Measurements from ENCODE around the gene TFIP11. TPM values are rescaled to one million over a fixed set of nuclear protein-coding genes. Genes with fewer than 3 reads are reported as not detected.

Gene TFIP11
- total and polyA plus RNA-seq, 2 of the 13 experiments (the other 11 are each of a cell fraction or from before 2014, with no cell fraction given) = 15.4 to 22.8 TPM

DNA sequence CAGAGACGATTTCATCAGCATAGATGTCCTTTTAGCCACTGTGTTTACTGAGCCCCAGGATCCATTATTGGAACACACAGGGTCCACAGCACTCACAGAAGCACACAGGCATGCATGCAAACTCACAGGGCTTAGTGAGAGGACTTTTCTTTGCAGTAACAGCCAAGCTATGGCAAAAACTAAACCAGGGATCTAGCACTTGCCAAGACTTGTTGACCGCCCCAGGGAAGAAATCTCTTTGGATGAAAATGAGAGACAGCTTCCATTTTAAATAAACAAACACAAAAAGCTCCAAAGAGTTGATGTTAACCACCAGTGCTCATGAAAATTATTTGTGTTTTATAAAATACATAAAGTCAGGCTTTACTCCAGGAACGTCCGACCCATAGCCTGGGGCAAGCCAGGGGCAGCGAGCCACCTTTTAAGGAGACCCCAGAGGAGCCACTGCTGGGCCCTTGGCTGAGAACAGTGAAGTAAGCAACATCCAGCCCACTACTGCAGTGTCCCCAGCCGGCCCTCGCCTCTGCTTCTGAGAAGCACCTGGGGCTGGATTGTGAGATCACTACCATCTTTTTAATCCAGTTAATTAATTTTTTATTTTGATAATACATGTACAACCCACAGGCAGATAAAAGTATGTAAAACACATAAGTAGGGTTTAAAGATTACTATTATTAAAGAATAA lies 22.0 kb upstream of the TFIP11 start (continued):
- no peak for TF ChIP-seq ZNF430 (CRISPR knock-in tag; IDR thresholded peaks at IDR 0.05)
- TF ChIP-seq KLF11 (CRISPR knock-in tag; IDR thresholded peaks at IDR 0.05) = no peak
- TF ChIP-seq HNRNPK (IDR thresholded peaks at IDR 0.05; ENCODE audit: low read depth, low read length, poor library complexity, severe bottlenecking) = no peak

DNA sequence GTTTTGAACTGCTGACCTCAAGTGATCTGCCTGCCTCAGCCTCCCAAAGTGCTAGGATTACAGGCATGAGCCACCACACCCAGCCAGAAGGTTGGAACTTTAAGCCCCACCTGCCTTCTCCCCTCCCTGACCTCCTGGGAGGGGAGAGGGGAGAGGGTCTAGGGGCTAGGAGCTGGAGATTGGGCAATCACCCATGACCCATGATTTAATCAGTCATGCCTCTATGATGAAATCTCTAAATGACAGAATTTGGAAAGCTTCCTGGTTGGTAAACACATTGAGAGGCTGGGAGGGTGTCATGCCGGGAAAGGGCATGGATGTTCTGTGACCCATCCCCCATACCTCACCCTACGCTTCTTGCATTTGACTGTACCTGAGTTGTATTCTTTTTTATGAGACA lies 17.1 kb upstream of the TFIP11 start:
- Histone ChIP-seq H3K79me2 (ENCODE audit: insufficient read depth, low read length) (no peaks in the 10 kb centered on the region), H3K27me3 (ENCODE audit: control insufficient read depth in 1 of 2, insufficient read depth in 2 of 2, low read length in 2 of 2) (no peaks in the 10 kb centered on the region), H3K9me3 (ENCODE audit: low read length) (no peaks in the 10 kb centered on the region), H3K4me3 (replicated peaks in 1 of 3; ENCODE audit: insufficient read depth in 1 of 3, low read depth in 2 of 3, low read length in 3 of 3) (no peak overlapping the region), H3K27ac (ENCODE audit: extremely low read length, insufficient read depth, low read length) (no peak overlapping the region), H3K36me3 (replicated peaks in 1 of 2; ENCODE audit: control insufficient read depth in 1 of 2, insufficient read depth in 2 of 2, low read length in 2 of 2) (peaks cover 1 to 13% of the 10 kb centered on the region in 2 experiments; a peak in 3 of 5 replicates), H3K4me2 (ENCODE audit: low read depth, low read length) (no peak overlapping the region), H3K4me1 (ENCODE audit: insufficient read depth, low read length) (no peaks in the 10 kb centered on the region), H3K9ac (ENCODE audit: insufficient read depth, low read depth, low read length) (no peak overlapping the region), H4K20me1 (ENCODE audit: insufficient read depth, low read length) (no peaks in the 10 kb centered on the region), H2AFZ (ENCODE audit: low read length) (no peak overlapping the region)
- DNase-seq (ENCODE audit: low spot score) (peak; percentile 39), FAIRE-seq (no peak), ATAC-seq (no peak)
- WGBS (ENCODE audit: low lambda C conversion rate) = 63% methylated on average over 2 of the region's 2 CpGs
- in situ Hi-C loops (cut with HindIII; ENCODE audit: extremely low pct_ligation_motif_present, low pct_unique_long_range_greater_than_20kb) (no loop called here), intact Hi-C loops (cut with micrococcal nuclease; ENCODE audit: unreplicated experiment) (no loop called here)
- POLR2A ChIA-PET = interaction anchor here (1.0 kb wide), 1 partner anchor 46 kb away, joined by 3 read pairs; the partner anchor contains the start of genes HPS4 and SRRD
- CTCF ChIA-PET (ENCODE audit: low intra/inter-chr PET ratio, low total read pairs) = no interaction called here
- BruUV-seq (replicated peaks) = no TSS peak
- TF ChIP-seq ATM (IDR thresholded peaks at IDR 0.05; ENCODE audit: borderline replicate concordance) (no peak), ZNF496 (CRISPR knock-in tag; IDR thresholded peaks at IDR 0.05; ENCODE audit: insufficient replicate concordance) (no peak), CEBPG (CRISPR knock-in tag; IDR thresholded peaks at IDR 0.05) (peak; percentile 41; the same call in 1 of the 2 replicates), CEBPB (IDR thresholded peaks at IDR 0.05; ENCODE audit: borderline replicate concordance, low read depth, low read length) (peak; percentile 92), MYC (CRISPR knock-in tag; IDR thresholded peaks at IDR 0.05; ENCODE audit: borderline replicate concordance) (no peak), KLF16 (CRISPR knock-in tag; IDR thresholded peaks at IDR 0.05) (0 out of 4 replicates have a peak, but pooled peaks of 1 of the 2 experiments have one; percentile 22), ZNF101 (CRISPR knock-in tag; IDR thresholded peaks at IDR 0.05; ENCODE audit: borderline replicate concordance, low read depth) (no peak), SNRNP70 (IDR thresholded peaks at IDR 0.05; ENCODE audit: low read depth, low read length) (no peak), ZNF3 (CRISPR knock-in tag; IDR thresholded peaks at IDR 0.05) (no peak)
- TF ChIP-seq, protein P1, sequence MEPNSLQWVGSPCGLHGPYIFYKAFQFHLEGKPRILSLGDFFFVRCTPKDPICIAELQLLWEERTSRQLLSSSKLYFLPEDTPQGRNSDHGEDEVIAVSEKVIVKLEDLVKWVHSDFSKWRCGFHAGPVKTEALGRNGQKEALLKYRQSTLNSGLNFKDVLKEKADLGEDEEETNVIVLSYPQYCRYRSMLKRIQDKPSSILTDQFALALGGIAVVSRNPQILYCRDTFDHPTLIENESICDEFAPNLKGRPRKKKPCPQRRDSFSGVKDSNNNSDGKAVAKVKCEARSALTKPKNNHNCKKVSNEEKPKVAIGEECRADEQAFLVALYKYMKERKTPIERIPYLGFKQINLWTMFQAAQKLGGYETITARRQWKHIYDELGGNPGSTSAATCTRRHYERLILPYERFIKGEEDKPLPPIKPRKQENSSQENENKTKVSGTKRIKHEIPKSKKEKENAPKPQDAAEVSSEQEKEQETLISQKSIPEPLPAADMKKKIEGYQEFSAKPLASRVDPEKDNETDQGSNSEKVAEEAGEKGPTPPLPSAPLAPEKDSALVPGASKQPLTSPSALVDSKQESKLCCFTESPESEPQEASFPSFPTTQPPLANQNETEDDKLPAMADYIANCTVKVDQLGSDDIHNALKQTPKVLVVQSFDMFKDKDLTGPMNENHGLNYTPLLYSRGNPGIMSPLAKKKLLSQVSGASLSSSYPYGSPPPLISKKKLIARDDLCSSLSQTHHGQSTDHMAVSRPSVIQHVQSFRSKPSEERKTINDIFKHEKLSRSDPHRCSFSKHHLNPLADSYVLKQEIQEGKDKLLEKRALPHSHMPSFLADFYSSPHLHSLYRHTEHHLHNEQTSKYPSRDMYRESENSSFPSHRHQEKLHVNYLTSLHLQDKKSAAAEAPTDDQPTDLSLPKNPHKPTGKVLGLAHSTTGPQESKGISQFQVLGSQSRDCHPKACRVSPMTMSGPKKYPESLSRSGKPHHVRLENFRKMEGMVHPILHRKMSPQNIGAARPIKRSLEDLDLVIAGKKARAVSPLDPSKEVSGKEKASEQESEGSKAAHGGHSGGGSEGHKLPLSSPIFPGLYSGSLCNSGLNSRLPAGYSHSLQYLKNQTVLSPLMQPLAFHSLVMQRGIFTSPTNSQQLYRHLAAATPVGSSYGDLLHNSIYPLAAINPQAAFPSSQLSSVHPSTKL (CRISPR knock-in tag; IDR thresholded peaks at IDR 0.05) = 0 out of 2 replicates have a peak, but pooled peaks have one; percentile 20
- TF ChIP-seq, protein P2, sequence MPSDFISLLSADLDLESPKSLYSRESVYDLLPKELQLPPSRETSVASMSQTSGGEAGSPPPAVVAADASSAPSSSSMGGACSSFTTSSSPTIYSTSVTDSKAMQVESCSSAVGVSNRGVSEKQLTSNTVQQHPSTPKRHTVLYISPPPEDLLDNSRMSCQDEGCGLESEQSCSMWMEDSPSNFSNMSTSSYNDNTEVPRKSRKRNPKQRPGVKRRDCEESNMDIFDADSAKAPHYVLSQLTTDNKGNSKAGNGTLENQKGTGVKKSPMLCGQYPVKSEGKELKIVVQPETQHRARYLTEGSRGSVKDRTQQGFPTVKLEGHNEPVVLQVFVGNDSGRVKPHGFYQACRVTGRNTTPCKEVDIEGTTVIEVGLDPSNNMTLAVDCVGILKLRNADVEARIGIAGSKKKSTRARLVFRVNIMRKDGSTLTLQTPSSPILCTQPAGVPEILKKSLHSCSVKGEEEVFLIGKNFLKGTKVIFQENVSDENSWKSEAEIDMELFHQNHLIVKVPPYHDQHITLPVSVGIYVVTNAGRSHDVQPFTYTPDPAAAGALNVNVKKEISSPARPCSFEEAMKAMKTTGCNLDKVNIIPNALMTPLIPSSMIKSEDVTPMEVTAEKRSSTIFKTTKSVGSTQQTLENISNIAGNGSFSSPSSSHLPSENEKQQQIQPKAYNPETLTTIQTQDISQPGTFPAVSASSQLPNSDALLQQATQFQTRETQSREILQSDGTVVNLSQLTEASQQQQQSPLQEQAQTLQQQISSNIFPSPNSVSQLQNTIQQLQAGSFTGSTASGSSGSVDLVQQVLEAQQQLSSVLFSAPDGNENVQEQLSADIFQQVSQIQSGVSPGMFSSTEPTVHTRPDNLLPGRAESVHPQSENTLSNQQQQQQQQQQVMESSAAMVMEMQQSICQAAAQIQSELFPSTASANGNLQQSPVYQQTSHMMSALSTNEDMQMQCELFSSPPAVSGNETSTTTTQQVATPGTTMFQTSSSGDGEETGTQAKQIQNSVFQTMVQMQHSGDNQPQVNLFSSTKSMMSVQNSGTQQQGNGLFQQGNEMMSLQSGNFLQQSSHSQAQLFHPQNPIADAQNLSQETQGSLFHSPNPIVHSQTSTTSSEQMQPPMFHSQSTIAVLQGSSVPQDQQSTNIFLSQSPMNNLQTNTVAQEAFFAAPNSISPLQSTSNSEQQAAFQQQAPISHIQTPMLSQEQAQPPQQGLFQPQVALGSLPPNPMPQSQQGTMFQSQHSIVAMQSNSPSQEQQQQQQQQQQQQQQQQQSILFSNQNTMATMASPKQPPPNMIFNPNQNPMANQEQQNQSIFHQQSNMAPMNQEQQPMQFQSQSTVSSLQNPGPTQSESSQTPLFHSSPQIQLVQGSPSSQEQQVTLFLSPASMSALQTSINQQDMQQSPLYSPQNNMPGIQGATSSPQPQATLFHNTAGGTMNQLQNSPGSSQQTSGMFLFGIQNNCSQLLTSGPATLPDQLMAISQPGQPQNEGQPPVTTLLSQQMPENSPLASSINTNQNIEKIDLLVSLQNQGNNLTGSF (CRISPR knock-in tag; IDR thresholded peaks at IDR 0.05) = no peak

All from HepG2 (cell line).